Activated T-cell treated with anti-CD3 and anti-CD28 coated beads for 4 hours (primary cell): ENCODE data around the gene TRIM9.
"Not testable (repeated sequence)": the region's sequence is repeated elsewhere in the genome, so short reads cannot be mapped to it uniquely, and the experiment has no call there.

Experiments used
- DNase-seq: peaks from one replicate; pipeline ENCODE4 v3.0.0-alpha.2; 2020

The TRIM9 gene

GRCh38 chr14:50999726-51000125, 95.2 kb downstream of the TRIM9 start:
- DNase-seq = no peak

GRCh38 chr14:50998612-50999011, 96.3 kb downstream of the TRIM9 start:
- no peak for DNase-seq

- no peak for DNase-seq
Measured at GRCh38 chr14:50997712-50998111, 97.2 kb downstream of the TRIM9 start.

- DNase-seq = not testable (repeated sequence)
Measured at GRCh38 chr14:50994158-50994557, 100.7 kb downstream of the TRIM9 start.

- DNase-seq = no peak
Measured at GRCh38 chr14:50985859-50986331, 109.0 kb downstream of the TRIM9 start.

GRCh38 chr14:50985124-50985858, 109.6 kb downstream of the TRIM9 start:
- DNase-seq = no peak

- DNase-seq = no peak
Measured at GRCh38 chr14:50984036-50984710, 110.7 kb downstream of the TRIM9 start.

- no peak for DNase-seq
Measured at GRCh38 chr14:50979941-50980850, 114.7 kb downstream of the TRIM9 start.

- no peak for DNase-seq
Measured at GRCh38 chr14:50978888-50979287, 116.0 kb downstream of the TRIM9 start.

GRCh38 chr14:50978529-50978871, 116.4 kb downstream of the TRIM9 start:
- DNase-seq = no peak

- DNase-seq = no peak
Measured at GRCh38 chr14:50977863-50978528, 116.9 kb downstream of the TRIM9 start.

GRCh38 chr14:50974118-50974517, 120.8 kb downstream of the TRIM9 start:
- DNase-seq = no peak

- DNase-seq = no peak
Measured at GRCh38 chr14:50972734-50973133, 122.2 kb downstream of the TRIM9 start.

GRCh38 chr14:50970886-50971781, 123.8 kb downstream of the TRIM9 start:
- no peak for DNase-seq

GRCh38 chr14:50967790-50968189, 127.1 kb downstream of the TRIM9 start:
- DNase-seq = no peak

- no peak for DNase-seq
Measured at GRCh38 chr14:50967103-50967502, 127.8 kb downstream of the TRIM9 start.

- DNase-seq = no peak
Measured at GRCh38 chr14:50964683-50965390, 130.1 kb downstream of the TRIM9 start.

GRCh38 chr14:50963919-50964318, 131.0 kb downstream of the TRIM9 start:
- DNase-seq = no peak

GRCh38 chr14:50961605-50962221, 133.2 kb downstream of the TRIM9 start:
- no peak for DNase-seq

GRCh38 chr14:50957296-50957695, 137.6 kb downstream of the TRIM9 start:
- no peak for DNase-seq

GRCh38 chr14:50956421-50956820, 138.5 kb downstream of the TRIM9 start:
- not testable (repeated sequence) for DNase-seq
